ENCODE data around the gene SLC25A34.
A peak's percentile ranks its signal among the peaks of the same experiment; 100 is the strongest.

The SLC25A34 gene

GRCh38 chr1:15758953-15759661 is 23.0 kb downstream of the SLC25A34 start:
- Histone ChIP-seq H3K9me3 (ENCODE audit: control insufficient read depth in 1 of 2, low read length in 2 of 2) (no peaks in the 10 kb centered on the region), H3K9ac (ENCODE audit: low read depth in 1 of 2, low read length in 2 of 2) (peak overlapping the region; percentile 56 to 57), H3K36me3 (ENCODE audit: control insufficient read depth in 1 of 2, insufficient read depth in 2 of 2, low read length in 2 of 2) (no peaks in the 10 kb centered on the region), H3K27me3 (ENCODE audit: control insufficient read depth in 1 of 2, insufficient read depth in 2 of 2, low read length in 2 of 2) (no peaks in the 10 kb centered on the region), H3K4me3 (ENCODE audit: low read depth in 1 of 2, low read length in 2 of 2) (peak overlapping the region; percentile 55 to 57), H3K27ac (ENCODE audit: low read depth, low read length) (peak overlapping the region; percentile 14), H3K4me1 (ENCODE audit: control insufficient read depth in 1 of 2, insufficient read depth in 2 of 2, low read length in 2 of 2) (peaks cover 36 to 40% of the 10 kb centered on the region in 2 donors)

- peak overlapping the region; percentile 18 to 19 for H3K9ac ChIP-seq (ENCODE audit: low read depth in 1 of 2, low read length in 2 of 2)
- peaks cover 6 to 12% of the 10 kb centered on the region in 2 donors for H3K36me3 ChIP-seq (ENCODE audit: control insufficient read depth in 1 of 2, insufficient read depth in 2 of 2, low read length in 2 of 2)
- no peaks in the 10 kb centered on the region for H3K27me3 ChIP-seq (ENCODE audit: control insufficient read depth in 1 of 2, insufficient read depth in 2 of 2, low read length in 2 of 2)
- H3K9me3 ChIP-seq (ENCODE audit: control insufficient read depth in 1 of 2, low read length in 2 of 2) = no peaks in the 10 kb centered on the region
- peak overlapping the region; percentile 36 for H3K27ac ChIP-seq (ENCODE audit: low read depth, low read length)
- H3K4me3 ChIP-seq (ENCODE audit: low read depth in 1 of 2, low read length in 2 of 2) = peak overlapping the region in 1 of 2 donors; percentile 15
- H3K4me1 ChIP-seq (ENCODE audit: control insufficient read depth in 1 of 2, insufficient read depth in 2 of 2, low read length in 2 of 2) = peaks cover 41 to 43% of the 10 kb centered on the region in 2 donors
Observed at GRCh38 chr1:15760520-15761211, 24.6 kb downstream of the SLC25A34 start.

GRCh38 chr1:15761366-15762128 is 25.5 kb downstream of the SLC25A34 start:
- H3K4me1 ChIP-seq (ENCODE audit: control insufficient read depth in 1 of 2, insufficient read depth in 2 of 2, low read length in 2 of 2) = peaks cover 35 to 39% of the 10 kb centered on the region in 2 donors

GRCh38 chr1:15762546-15762945 is 26.5 kb downstream of the SLC25A34 start:
- Histone ChIP-seq H3K4me3 (ENCODE audit: low read depth in 1 of 2, low read length in 2 of 2) (no peak overlapping the region), H3K27me3 (ENCODE audit: control insufficient read depth in 1 of 2, insufficient read depth in 2 of 2, low read length in 2 of 2) (no peaks in the 10 kb centered on the region), H3K9me3 (ENCODE audit: control insufficient read depth in 1 of 2, low read length in 2 of 2) (no peaks in the 10 kb centered on the region), H3K9ac (ENCODE audit: low read depth in 1 of 2, low read length in 2 of 2) (no peak overlapping the region), H3K4me1 (ENCODE audit: control insufficient read depth in 1 of 2, insufficient read depth in 2 of 2, low read length in 2 of 2) (peaks cover 33 to 39% of the 10 kb centered on the region in 2 donors), H3K36me3 (ENCODE audit: control insufficient read depth in 1 of 2, insufficient read depth in 2 of 2, low read length in 2 of 2) (peaks cover 9 to 20% of the 10 kb centered on the region in 2 donors), H3K27ac (ENCODE audit: low read depth, low read length) (no peak overlapping the region)

More at GRCh38 chr1:15761366-15762128, 25.5 kb downstream of the SLC25A34 start:
- Histone ChIP-seq H3K36me3 (ENCODE audit: control insufficient read depth in 1 of 2, insufficient read depth in 2 of 2, low read length in 2 of 2) (peaks cover 9 to 18% of the 10 kb centered on the region in 2 donors), H3K4me3 (ENCODE audit: low read depth in 1 of 2, low read length in 2 of 2) (peak overlapping the region in 1 of 2 donors; percentile 15), H3K9me3 (ENCODE audit: control insufficient read depth in 1 of 2, low read length in 2 of 2) (no peaks in the 10 kb centered on the region), H3K9ac (ENCODE audit: low read depth in 1 of 2, low read length in 2 of 2) (peak overlapping the region in 1 of 2 donors; percentile 19), H3K27me3 (ENCODE audit: control insufficient read depth in 1 of 2, insufficient read depth in 2 of 2, low read length in 2 of 2) (no peaks in the 10 kb centered on the region), H3K27ac (ENCODE audit: low read depth, low read length) (peak overlapping the region; percentile 36)

GRCh38 chr1:15764269-15764764 is 28.3 kb downstream of the SLC25A34 start:
- Histone ChIP-seq H3K4me1 (ENCODE audit: control insufficient read depth in 1 of 2, insufficient read depth in 2 of 2, low read length in 2 of 2) (peaks cover 31 to 33% of the 10 kb centered on the region in 2 donors), H3K27me3 (ENCODE audit: control insufficient read depth in 1 of 2, insufficient read depth in 2 of 2, low read length in 2 of 2) (no peaks in the 10 kb centered on the region), H3K4me3 (ENCODE audit: low read depth in 1 of 2, low read length in 2 of 2) (peak overlapping the region in 1 of 2 donors; percentile 1), H3K27ac (ENCODE audit: low read depth, low read length) (peak overlapping the region; percentile 64), H3K36me3 (ENCODE audit: control insufficient read depth in 1 of 2, insufficient read depth in 2 of 2, low read length in 2 of 2) (peaks cover 16 to 33% of the 10 kb centered on the region in 2 donors), H3K9me3 (ENCODE audit: control insufficient read depth in 1 of 2, low read length in 2 of 2) (no peaks in the 10 kb centered on the region), H3K9ac (ENCODE audit: low read depth in 1 of 2, low read length in 2 of 2) (peak overlapping the region; percentile 30 to 33)

- H3K9ac ChIP-seq (ENCODE audit: low read depth in 1 of 2, low read length in 2 of 2) = peak overlapping the region in 1 of 2 donors; percentile 30
- H3K27me3 ChIP-seq (ENCODE audit: control insufficient read depth in 1 of 2, insufficient read depth in 2 of 2, low read length in 2 of 2) = no peaks in the 10 kb centered on the region
- H3K4me1 ChIP-seq (ENCODE audit: control insufficient read depth in 1 of 2, insufficient read depth in 2 of 2, low read length in 2 of 2) = peaks cover 27 to 33% of the 10 kb centered on the region in 2 donors
- no peak overlapping the region for H3K4me3 ChIP-seq (ENCODE audit: low read depth in 1 of 2, low read length in 2 of 2)
- peaks cover 16 to 33% of the 10 kb centered on the region in 2 donors for H3K36me3 ChIP-seq (ENCODE audit: control insufficient read depth in 1 of 2, insufficient read depth in 2 of 2, low read length in 2 of 2)
- peak overlapping the region; percentile 15 for H3K27ac ChIP-seq (ENCODE audit: low read depth, low read length)
- H3K9me3 ChIP-seq (ENCODE audit: control insufficient read depth in 1 of 2, low read length in 2 of 2) = no peaks in the 10 kb centered on the region
Observed at GRCh38 chr1:15764890-15765289, 28.8 kb downstream of the SLC25A34 start.

- Histone ChIP-seq H3K9me3 (ENCODE audit: control insufficient read depth in 1 of 2, low read length in 2 of 2) (no peaks in the 10 kb centered on the region), H3K36me3 (ENCODE audit: control insufficient read depth in 1 of 2, insufficient read depth in 2 of 2, low read length in 2 of 2) (peaks cover 24 to 41% of the 10 kb centered on the region in 2 donors), H3K4me3 (ENCODE audit: low read depth in 1 of 2, low read length in 2 of 2) (no peak overlapping the region), H3K27me3 (ENCODE audit: control insufficient read depth in 1 of 2, insufficient read depth in 2 of 2, low read length in 2 of 2) (no peaks in the 10 kb centered on the region), H3K27ac (ENCODE audit: low read depth, low read length) (no peak overlapping the region), H3K9ac (ENCODE audit: low read depth in 1 of 2, low read length in 2 of 2) (no peak overlapping the region), H3K4me1 (ENCODE audit: control insufficient read depth in 1 of 2, insufficient read depth in 2 of 2, low read length in 2 of 2) (peaks cover 24 to 31% of the 10 kb centered on the region in 2 donors)
Observed at GRCh38 chr1:15765495-15766194, 29.6 kb downstream of the SLC25A34 start.

- H3K36me3 ChIP-seq (ENCODE audit: control insufficient read depth in 1 of 2, insufficient read depth in 2 of 2, low read length in 2 of 2) = peaks cover 35 to 55% of the 10 kb centered on the region in 2 donors
- no peaks in the 10 kb centered on the region for H3K27me3 ChIP-seq (ENCODE audit: control insufficient read depth in 1 of 2, insufficient read depth in 2 of 2, low read length in 2 of 2)
Observed at GRCh38 chr1:15767941-15768340, 31.9 kb downstream of the SLC25A34 start.

GRCh38 chr1:15768388-15768787 is 32.3 kb downstream of the SLC25A34 start:
- Histone ChIP-seq H3K9me3 (ENCODE audit: control insufficient read depth in 1 of 2, low read length in 2 of 2) (no peaks in the 10 kb centered on the region), H3K4me1 (ENCODE audit: control insufficient read depth in 1 of 2, insufficient read depth in 2 of 2, low read length in 2 of 2) (peaks cover 14 to 18% of the 10 kb centered on the region in 2 donors), H3K36me3 (ENCODE audit: control insufficient read depth in 1 of 2, insufficient read depth in 2 of 2, low read length in 2 of 2) (peaks cover 35 to 56% of the 10 kb centered on the region in 2 donors), H3K9ac (ENCODE audit: low read depth in 1 of 2, low read length in 2 of 2) (no peak overlapping the region), H3K27me3 (ENCODE audit: control insufficient read depth in 1 of 2, insufficient read depth in 2 of 2, low read length in 2 of 2) (no peaks in the 10 kb centered on the region), H3K4me3 (ENCODE audit: low read depth in 1 of 2, low read length in 2 of 2) (no peak overlapping the region), H3K27ac (ENCODE audit: low read depth, low read length) (no peak overlapping the region)

More at GRCh38 chr1:15767941-15768340, 31.9 kb downstream of the SLC25A34 start:
- no peak overlapping the region for H3K27ac ChIP-seq (ENCODE audit: low read depth, low read length)
- H3K4me1 ChIP-seq (ENCODE audit: control insufficient read depth in 1 of 2, insufficient read depth in 2 of 2, low read length in 2 of 2) = peaks cover 14 to 18% of the 10 kb centered on the region in 2 donors
- H3K4me3 ChIP-seq (ENCODE audit: low read depth in 1 of 2, low read length in 2 of 2) = no peak overlapping the region
- H3K9me3 ChIP-seq (ENCODE audit: control insufficient read depth in 1 of 2, low read length in 2 of 2) = no peaks in the 10 kb centered on the region
- no peak overlapping the region for H3K9ac ChIP-seq (ENCODE audit: low read depth in 1 of 2, low read length in 2 of 2)

Measured in duodenal mucosa (tissue), 2 donors.